ENCODE data around the gene KRTAP4-11. TPM values are rescaled to one million over a fixed set of nuclear protein-coding genes. Genes with fewer than 3 reads are reported as not detected.
"Not testable (repeated sequence)": the region's sequence is repeated elsewhere in the genome, so short reads cannot be mapped to it uniquely, and the experiment has no call there.

The KRTAP4-11 gene
- total RNA-seq, 1 donor = not detected

- DNase-seq (ENCODE audit: low read depth in 2 of 3, low spot score in 2 of 3) = not testable (repeated sequence)
Measured at GRCh38 chr17:41088760-41089352, 29.3 kb downstream of the KRTAP4-11 start.

GRCh38 chr17:41084100-41084856 lies 33.9 kb downstream of the KRTAP4-11 start, which contains the start of gene KRTAP4-7:
Gene KRTAP4-7 (plus strand): TSS chr17:41084150. CDS start chr17:41084207, 57 bp downstream.
- DNase-seq (ENCODE audit: low read depth in 2 of 3, low spot score in 2 of 3) = not testable (repeated sequence)

GRCh38 chr17:41083427-41083826 lies 34.7 kb downstream of the KRTAP4-11 start:
- DNase-seq (ENCODE audit: low read depth in 2 of 3, low spot score in 2 of 3) = not testable (repeated sequence)

GRCh38 chr17:41082626-41083025 lies 35.5 kb downstream of the KRTAP4-11 start:
- no peak for DNase-seq (ENCODE audit: low read depth in 2 of 3, low spot score in 2 of 3)

- no peak for DNase-seq (ENCODE audit: low read depth in 2 of 3, low spot score in 2 of 3)
Measured at GRCh38 chr17:41076788-41077187, 41.4 kb downstream of the KRTAP4-11 start.

GRCh38 chr17:41073676-41074075 lies 44.5 kb downstream of the KRTAP4-11 start:
- no peak for DNase-seq (ENCODE audit: low read depth in 2 of 3, low spot score in 2 of 3)

- no peak for DNase-seq (ENCODE audit: low read depth in 2 of 3, low spot score in 2 of 3)
Measured at GRCh38 chr17:41071606-41072360, 46.4 kb downstream of the KRTAP4-11 start.

GRCh38 chr17:41069031-41069430 lies 49.1 kb downstream of the KRTAP4-11 start:
- no peak for DNase-seq (ENCODE audit: low read depth in 2 of 3, low spot score in 2 of 3)

- no peak for DNase-seq (ENCODE audit: low read depth in 2 of 3, low spot score in 2 of 3)
Measured at GRCh38 chr17:41067281-41067680, 50.9 kb downstream of the KRTAP4-11 start.

Other genes starting within 250 kb of the KRTAP4-11 start
- gene KRT20, start 233.1 kb downstream of the KRTAP4-11 start, total RNA-seq = not detected
- under 0.01 TPM for gene KRT23, start 180.7 kb downstream of the KRTAP4-11 start, total RNA-seq
- gene KRT39, start 151.4 kb downstream of the KRTAP4-11 start, total RNA-seq = under 0.01 TPM
- gene KRT40, start 134.0 kb downstream of the KRTAP4-11 start, total RNA-seq = not detected
- gene KRTAP3-3, start 124.2 kb downstream of the KRTAP4-11 start, total RNA-seq = not detected
- gene KRTAP3-2, start 118.5 kb downstream of the KRTAP4-11 start, total RNA-seq = not detected
- not detected for gene KRTAP3-1, start 109.2 kb downstream of the KRTAP4-11 start, total RNA-seq
- gene KRTAP1-5, start 91.2 kb downstream of the KRTAP4-11 start, total RNA-seq = not detected
- not detected for gene KRTAP1-4, start 88.2 kb downstream of the KRTAP4-11 start, total RNA-seq
- gene KRTAP1-3, start 83.5 kb downstream of the KRTAP4-11 start, total RNA-seq = not detected
- gene KRTAP1-1, start 76.9 kb downstream of the KRTAP4-11 start, total RNA-seq = not detected
- not detected for gene KRTAP2-1, start 71.1 kb downstream of the KRTAP4-11 start, total RNA-seq
- gene KRTAP2-2, start 63.1 kb downstream of the KRTAP4-11 start, total RNA-seq = not detected
- not detected for gene KRTAP2-3, start 58.3 kb downstream of the KRTAP4-11 start, total RNA-seq
- not detected for gene KRTAP2-4, start 52.5 kb downstream of the KRTAP4-11 start, total RNA-seq
- gene KRTAP4-7, start 34.2 kb downstream of the KRTAP4-11 start, total RNA-seq = not detected
- gene KRTAP4-8, start 20.2 kb downstream of the KRTAP4-11 start, total RNA-seq = not detected
- not detected for gene KRTAP4-16, start 16.2 kb downstream of the KRTAP4-11 start, total RNA-seq
- under 0.01 TPM for gene KRTAP4-9, start 13.0 kb downstream of the KRTAP4-11 start, total RNA-seq
- not detected for gene KRTAP4-12, start 5.8 kb upstream of the KRTAP4-11 start, total RNA-seq
- gene KRTAP4-6, start 22.2 kb upstream of the KRTAP4-11 start, total RNA-seq = not detected
- not detected for gene KRTAP4-5, start 31.5 kb upstream of the KRTAP4-11 start, total RNA-seq
- gene KRTAP4-4, start 42.4 kb upstream of the KRTAP4-11 start, total RNA-seq = not detected
- not detected for gene KRTAP4-3, start 49.8 kb upstream of the KRTAP4-11 start, total RNA-seq
- gene KRTAP4-2, start 59.8 kb upstream of the KRTAP4-11 start, total RNA-seq = not detected
- gene KRTAP4-1, start 66.5 kb upstream of the KRTAP4-11 start, total RNA-seq = not detected
- gene KRTAP9-1, start 71.5 kb upstream of the KRTAP4-11 start, total RNA-seq = not detected
- not detected for gene KRTAP9-2, start 108.3 kb upstream of the KRTAP4-11 start, total RNA-seq
- gene KRTAP9-3, start 114.1 kb upstream of the KRTAP4-11 start, total RNA-seq = not detected
- not detected for gene KRTAP9-8, start 119.6 kb upstream of the KRTAP4-11 start, total RNA-seq
- not detected for gene KRTAP9-4, start 131.3 kb upstream of the KRTAP4-11 start, total RNA-seq
- not detected for gene KRTAP9-9, start 137.0 kb upstream of the KRTAP4-11 start, total RNA-seq
- gene KRTAP9-6, start 147.0 kb upstream of the KRTAP4-11 start, total RNA-seq = not detected
- gene KRTAP9-7, start 157.3 kb upstream of the KRTAP4-11 start, total RNA-seq = not detected
- not detected for gene KRTAP29-1, start 184.5 kb upstream of the KRTAP4-11 start, total RNA-seq
- gene KRTAP16-1, start 190.9 kb upstream of the KRTAP4-11 start, total RNA-seq = 0.27 TPM
- gene KRTAP17-1, start 197.3 kb upstream of the KRTAP4-11 start, total RNA-seq = not detected
- gene KRT33A, start 232.5 kb upstream of the KRTAP4-11 start, total RNA-seq = not detected

Measured in hematopoietic multipotent progenitor cell (in vitro differentiated cells).